Calu3 (cell line): ENCODE measurements around the gene IL2RG. TPM values are rescaled to one million over a fixed set of nuclear protein-coding genes. Genes with fewer than 3 reads are reported as not detected.

ENCODE experiments used
- BruUV-seq: library from RNA; stranded (reverse); fragments of 400-500 nt; replicated peaks from 2 replicates; lab custom pipeline; 2021; lab: Mats Ljungman, UMichigan
- CTCF ChIA-PET: fragments of 300-600 bp; sonication (Branson Sonifier 250); formaldehyde crosslinking; loops from one replicate; lab custom pipeline; 2022; ENCODE audit warnings: antibody characterized with exemption; lab: Charles Lee
- DNase-seq: peaks from one replicate; pipeline ENCODE4 v3.0.0; 2022
- H3K27ac Mint-ChIP-seq: one replicate; pipeline ENCODE4 v1.8.0; 2022; ENCODE audit warnings: mixed read lengths; ENCODE audit not compliant: unreplicated experiment
- H3K27me3 Mint-ChIP-seq: one replicate; pipeline ENCODE4 v1.8.0; 2022; ENCODE audit warnings: mixed read lengths; ENCODE audit not compliant: unreplicated experiment
- H3K36me3 Mint-ChIP-seq: one replicate; pipeline ENCODE4 v1.8.0; 2022; ENCODE audit warnings: mild to moderate bottlenecking, moderate library complexity, mixed read lengths; ENCODE audit not compliant: insufficient read depth, unreplicated experiment
- H3K4me1 Mint-ChIP-seq: one replicate; pipeline ENCODE4 v1.8.0; 2022; ENCODE audit warnings: mild to moderate bottlenecking, low read depth, mixed read lengths; ENCODE audit not compliant: unreplicated experiment
- H3K4me3 Mint-ChIP-seq: one replicate; pipeline ENCODE4 v1.8.0; 2022; ENCODE audit warnings: mild to moderate bottlenecking, low read depth, moderate library complexity, mixed read lengths; ENCODE audit not compliant: unreplicated experiment
- H3K9me3 Mint-ChIP-seq: one replicate; pipeline ENCODE4 v1.8.0; 2022; ENCODE audit warnings: low read depth, mixed read lengths; ENCODE audit not compliant: unreplicated experiment
- CTCF ChIP-seq: fragments of 200-600 bp; IDR thresholded peaks from one replicate; pipeline ENCODE4 v1.8.0; 2022; ENCODE audit warnings: antibody characterized with exemption; ENCODE audit not compliant: unreplicated experiment
- intact Hi-C: fragments of 100-400 bp; cut with micrococcal nuclease; formaldehyde crosslinking; loops from one replicate; pipeline ENCODE4 v1.10.0; 2022; ENCODE audit not compliant: unreplicated experiment
- total RNA-seq: library from RNA; stranded (reverse); gene quantifications from 2 replicates; pipeline ENCODE4 v1.2.3, GENCODE V29; 2022

Gene IL2RG
- total RNA-seq, 1 experiment from 2014 or later, result 0.57 TPM

- Mint-ChIP-seq H3K27me3 (no peaks in the 10 kb centered on the region), H3K9me3 (no peaks in the 10 kb centered on the region), H3K4me1 (no peaks in the 10 kb centered on the region), H3K36me3 (peaks cover 15% of the 10 kb centered on the region), H3K27ac (no peak overlapping the region), H3K4me3 (no peak overlapping the region)
- no peak for DNase-seq
- BruUV-seq, result no TSS peak
- no peak for TF ChIP-seq CTCF
- intact Hi-C loops, result no loop called here
- CTCF ChIA-PET, result interaction anchor here (0.7 kb wide), 1 partner anchor 197 kb away, joined by 4 read pairs; no protein-coding TSS in a partner anchor
Measured at GRCh38 chrX:71057848-71058530, 53.4 kb downstream of the IL2RG start.

Other genes starting within 250 kb of the IL2RG start
- gene TEX11, start 202.9 kb downstream of the IL2RG start, total RNA-seq, result not detected in 2 replicates
- not detected in 2 replicates for gene SLC7A3, start 180.5 kb downstream of the IL2RG start, total RNA-seq
- 82.7 and 82.8 TPM in 2 replicates for gene SNX12, start 43.2 kb downstream of the IL2RG start, total RNA-seq
- gene FOXO4, start 15.7 kb downstream of the IL2RG start, total RNA-seq, result 7.8 and 9.8 TPM in 2 replicates
- gene CXorf65, start 4.8 kb downstream of the IL2RG start, total RNA-seq, result not detected in 2 replicates
- 53.3 and 56.2 TPM in 2 replicates for gene MED12, start 7.0 kb upstream of the IL2RG start, total RNA-seq
- 2.1 and 2.3 TPM in 2 replicates for gene NLGN3, start 33.3 kb upstream of the IL2RG start, total RNA-seq
- 80.4 and 96.9 TPM in 2 replicates for gene GJB1, start 111.6 kb upstream of the IL2RG start, total RNA-seq
- gene ZMYM3, start 142.6 kb upstream of the IL2RG start, total RNA-seq, result 42.9 and 45.7 TPM in 2 replicates
- gene NONO, start 172.1 kb upstream of the IL2RG start, total RNA-seq, result 520 and 576 TPM in 2 replicates
- gene ITGB1BP2, start 190.2 kb upstream of the IL2RG start, total RNA-seq, result 7.1 and 8.1 TPM in 2 replicates